ENCODE results near the gene MAPK13. TPM values are rescaled to one million over a fixed set of nuclear protein-coding genes. Genes with fewer than 3 reads are reported as not detected.
"Not testable (repeated sequence)": the region's sequence is repeated elsewhere in the genome, so short reads cannot be mapped to it uniquely, and the experiment has no call there.

The MAPK13 gene
- total RNA-seq, 1 donor = 10.8 TPM

GRCh38 chr6:36123270-36124139 is 6.8 kb upstream of the MAPK13 start:
- peak; percentile 77 for TF ChIP-seq CTCF (IDR thresholded peaks at IDR 0.05; ENCODE audit: insufficient read depth, low read depth, low read length)
- peak; percentile 82 for DNase-seq (ENCODE audit: low read depth)
- no peak overlapping the region for H3K4me3 ChIP-seq (ENCODE audit: low read depth, low read length)

GRCh38 chr6:36124346-36124745 is 6.0 kb upstream of the MAPK13 start:
- H3K4me3 ChIP-seq (ENCODE audit: low read depth, low read length); DNase-seq (ENCODE audit: low read depth): not testable (repeated sequence)

- DNase-seq (ENCODE audit: low read depth) = no peak
- no peak for TF ChIP-seq CTCF (IDR thresholded peaks at IDR 0.05; ENCODE audit: insufficient read depth, low read depth, low read length)
- H3K4me3 ChIP-seq (ENCODE audit: low read depth, low read length) = no peak overlapping the region
Observed at GRCh38 chr6:36124881-36125280, 5.4 kb upstream of the MAPK13 start.

GRCh38 chr6:36125575-36125974 is 4.7 kb upstream of the MAPK13 start:
- no peak for DNase-seq (ENCODE audit: low read depth)
- no peak overlapping the region for H3K4me3 ChIP-seq (ENCODE audit: low read depth, low read length)
- TF ChIP-seq CTCF (IDR thresholded peaks at IDR 0.05; ENCODE audit: insufficient read depth, low read depth, low read length) = no peak

GRCh38 chr6:36126121-36126520 is 4.2 kb upstream of the MAPK13 start:
- TF ChIP-seq CTCF (IDR thresholded peaks at IDR 0.05; ENCODE audit: insufficient read depth, low read depth, low read length) = no peak
- no peak overlapping the region for H3K4me3 ChIP-seq (ENCODE audit: low read depth, low read length)
- no peak for DNase-seq (ENCODE audit: low read depth)

GRCh38 chr6:36126553-36127458 is 3.5 kb upstream of the MAPK13 start:
- TF ChIP-seq CTCF (IDR thresholded peaks at IDR 0.05; ENCODE audit: insufficient read depth, low read depth, low read length) = no peak
- no peak overlapping the region for H3K4me3 ChIP-seq (ENCODE audit: low read depth, low read length)
- peak; percentile 34 for DNase-seq (ENCODE audit: low read depth)

- TF ChIP-seq CTCF (IDR thresholded peaks at IDR 0.05; ENCODE audit: insufficient read depth, low read depth, low read length) = no peak
- H3K4me3 ChIP-seq (ENCODE audit: low read depth, low read length) = no peak overlapping the region
- DNase-seq (ENCODE audit: low read depth) = peak; percentile 89
Observed at GRCh38 chr6:36127462-36128016, 2.8 kb upstream of the MAPK13 start.
